Measurements from ENCODE around the gene HOMER1. TPM values are rescaled to one million over a fixed set of nuclear protein-coding genes. Genes with fewer than 3 reads are reported as not detected.
A peak's percentile ranks its signal among the peaks of the same experiment; 100 is the strongest.
"Not testable (repeated sequence)": the region's sequence is repeated elsewhere in the genome, so short reads cannot be mapped to it uniquely, and the experiment has no call there.

The HOMER1 gene
- total RNA-seq, 2 experiments from 2014 or later, result 1.2 to 1.9 TPM

DNA sequence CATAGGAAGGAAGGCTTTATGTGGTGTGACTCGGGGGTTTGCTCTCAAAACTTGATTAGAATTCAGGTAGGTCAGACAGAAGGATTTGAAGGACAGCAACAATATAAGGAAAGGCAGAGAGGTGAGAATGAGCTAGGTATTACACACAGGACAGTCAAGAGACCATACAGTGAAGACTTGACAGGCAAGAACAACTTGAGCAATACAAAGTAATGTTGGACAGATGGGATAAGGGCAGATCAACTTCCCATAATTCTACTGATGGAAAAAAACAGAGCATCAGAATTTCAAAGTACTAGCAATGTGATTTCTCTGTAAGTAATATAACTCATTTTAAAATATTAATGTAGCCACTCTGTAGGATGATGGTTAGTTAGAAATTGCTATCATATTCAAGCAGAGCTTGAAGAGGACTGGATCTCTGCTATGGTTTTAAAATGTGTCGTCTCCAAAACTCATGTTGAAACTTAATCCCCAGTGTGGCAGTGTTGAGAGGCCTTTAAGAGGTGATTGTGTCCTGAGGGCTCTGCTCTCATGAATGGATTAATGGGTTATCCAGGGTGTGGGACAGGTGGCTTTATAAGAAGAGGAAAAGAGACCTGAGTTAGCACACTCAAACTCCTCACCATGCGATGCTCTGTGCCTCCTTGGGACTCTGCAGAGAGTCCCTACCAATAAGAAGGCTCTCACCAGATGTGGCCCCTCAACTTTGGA is 22.4 kb upstream of the HOMER1 start:
- no peaks in the 10 kb centered on the region for H3K36me3 Mint-ChIP-seq (ENCODE audit: low read depth)
- H3K4me3 Mint-ChIP-seq, result no peak overlapping the region
- DNase-seq, result no peak
- no peaks in the 10 kb centered on the region for H3K4me1 Mint-ChIP-seq
- no peaks in the 10 kb centered on the region for H3K9me3 Mint-ChIP-seq
- ChIA-PET POLR2A (no interaction called here), CTCF (interaction anchor here (0.8 to 1.1 kb wide), 2 partner anchors 36 to 180 kb away, joined by 3 to 5 read pairs; no protein-coding TSS in a partner anchor)
- H3K27me3 Mint-ChIP-seq, result no peaks in the 10 kb centered on the region
- no peak overlapping the region for H3K27ac Mint-ChIP-seq

DNA sequence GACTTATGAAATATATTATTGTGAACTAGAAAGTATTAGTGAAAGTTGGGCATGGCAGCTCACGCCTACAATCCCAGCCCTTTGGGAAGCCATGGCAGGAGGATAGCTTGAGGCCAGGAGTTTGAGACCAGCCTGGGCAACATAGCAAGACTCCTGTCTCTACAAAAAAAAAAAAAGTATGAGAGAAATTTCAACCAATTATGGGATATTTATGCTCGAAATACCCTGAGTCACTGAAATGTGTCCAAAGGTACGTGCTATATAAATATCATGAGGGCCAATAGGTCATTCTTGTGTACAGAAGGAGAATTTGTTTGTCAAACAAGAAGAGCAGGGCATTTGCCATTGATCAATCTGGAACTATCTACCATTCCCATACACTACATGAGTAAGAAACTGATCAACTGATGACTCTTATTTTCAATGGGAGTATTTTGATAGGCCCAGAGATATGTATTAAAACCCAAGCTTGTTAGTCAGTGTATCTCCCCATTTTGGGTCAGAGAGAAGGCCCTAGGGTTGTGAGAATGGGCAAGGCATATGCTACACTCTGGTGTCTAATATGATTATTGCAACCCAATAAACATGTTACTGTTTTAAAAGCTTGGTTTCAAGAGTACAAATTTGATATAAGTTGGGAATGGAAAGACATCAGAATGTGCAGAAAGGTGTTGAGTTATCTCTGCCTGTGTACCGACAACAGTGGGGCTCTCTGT is 21.7 kb upstream of the HOMER1 start:
- ChIA-PET POLR2A (interaction anchor here (1.3 kb wide), 1 partner anchor 21 kb away, joined by 4 read pairs; the partner anchor contains the start of gene HOMER1), CTCF (interaction anchor here (0.8 to 1.1 kb wide), 2 partner anchors 35 to 181 kb away, joined by 3 to 5 read pairs; no protein-coding TSS in a partner anchor)
- DNase-seq, result no peak
- Mint-ChIP-seq H3K4me3 (no peak overlapping the region), H3K36me3 (ENCODE audit: low read depth) (no peaks in the 10 kb centered on the region), H3K27ac (no peak overlapping the region), H3K4me1 (no peaks in the 10 kb centered on the region), H3K27me3 (no peaks in the 10 kb centered on the region), H3K9me3 (no peaks in the 10 kb centered on the region)

DNA sequence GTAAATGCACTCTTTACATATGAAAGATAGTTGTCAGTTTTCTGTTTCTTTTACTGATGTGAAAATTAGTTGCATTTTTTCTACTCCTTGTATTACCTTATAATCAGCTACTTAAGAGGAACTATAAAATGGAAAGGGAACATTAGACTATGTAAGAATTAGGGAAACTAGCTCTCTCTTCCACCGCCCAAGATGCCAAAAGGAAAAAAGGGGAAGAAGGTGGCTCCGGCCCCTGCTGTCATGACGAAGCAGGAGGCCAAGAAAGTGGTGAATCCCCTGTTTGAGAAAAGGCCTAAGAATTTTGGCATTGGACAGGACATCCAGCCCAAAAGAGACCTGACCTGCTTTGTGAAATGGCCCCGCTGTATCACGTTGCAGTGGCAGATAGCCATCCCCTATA is 15.2 kb upstream of the HOMER1 start:
- ChIA-PET CTCF (interaction anchor here (1.4 kb wide), 1 partner anchor 11 kb away, joined by 3 read pairs; no protein-coding TSS in a partner anchor), POLR2A (no interaction called here)
- Mint-ChIP-seq H3K27ac (no peak overlapping the region), H3K9me3 (peaks cover 16% of the 10 kb centered on the region), H3K27me3 (peaks cover 6% of the 10 kb centered on the region), H3K4me1 (no peaks in the 10 kb centered on the region), H3K36me3 (ENCODE audit: low read depth) (no peaks in the 10 kb centered on the region), H3K4me3 (no peak overlapping the region)
- no peak for DNase-seq

DNA sequence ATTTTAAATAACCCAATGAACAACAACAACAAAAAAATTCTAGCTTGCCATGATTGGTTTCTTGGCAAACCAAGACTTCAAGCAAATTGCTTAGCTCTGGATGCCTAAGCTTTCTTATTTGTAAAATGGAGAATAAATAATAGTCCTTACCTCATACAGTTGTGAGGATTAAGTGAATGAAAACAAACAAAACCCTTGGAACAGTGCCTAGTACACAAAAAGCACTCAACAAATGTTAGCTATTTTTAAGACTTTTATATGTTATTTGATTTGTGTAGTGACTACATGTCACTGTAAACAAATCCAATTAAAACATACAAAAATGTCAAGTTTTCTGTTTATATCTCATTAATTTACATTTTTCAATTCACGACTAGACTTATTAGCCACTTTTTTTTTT is 13.5 kb upstream of the HOMER1 start:
- DNase-seq, result no peak
- Mint-ChIP-seq H3K27me3 (peaks cover 8% of the 10 kb centered on the region), H3K4me1 (no peaks in the 10 kb centered on the region), H3K9me3 (peaks cover 16% of the 10 kb centered on the region), H3K27ac (no peak overlapping the region), H3K36me3 (ENCODE audit: low read depth) (no peaks in the 10 kb centered on the region), H3K4me3 (no peak overlapping the region)
- ChIA-PET CTCF (interaction anchor here (0.7 kb wide), 3 partner anchors 45 to 556 kb away, joined by 3 to 6 read pairs (median 3); no protein-coding TSS in a partner anchor), POLR2A (no interaction called here)

DNA sequence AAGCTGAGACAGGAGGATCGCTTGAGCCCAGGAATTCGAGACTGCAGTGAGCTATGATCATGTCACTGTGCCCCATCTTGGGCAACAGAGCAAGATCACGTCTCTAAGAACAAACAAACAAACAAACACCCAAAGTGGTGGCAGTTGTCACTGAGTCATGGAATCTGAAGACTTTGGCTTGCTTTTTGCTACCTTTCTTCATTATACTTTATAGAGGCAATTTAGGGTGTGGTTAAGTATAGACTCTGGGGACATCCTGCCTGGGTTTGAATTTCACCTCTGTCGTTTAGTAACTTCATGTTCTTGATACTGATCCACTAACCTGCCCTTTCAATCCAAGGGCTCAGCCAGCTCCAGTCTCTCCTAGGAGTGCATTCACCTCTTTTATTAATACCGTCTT is 13.0 kb upstream of the HOMER1 start:
- no peaks in the 10 kb centered on the region for H3K4me1 Mint-ChIP-seq
- ChIA-PET POLR2A (no interaction called here), CTCF (interaction anchor here (0.7 kb wide), 3 partner anchors 45 to 557 kb away, joined by 3 to 6 read pairs (median 3); no protein-coding TSS in a partner anchor)
- DNase-seq, result no peak
- H3K27me3 Mint-ChIP-seq, result peaks cover 8% of the 10 kb centered on the region
- H3K27ac Mint-ChIP-seq, result no peak overlapping the region
- H3K36me3 Mint-ChIP-seq (ENCODE audit: low read depth), result no peaks in the 10 kb centered on the region
- peaks cover 16% of the 10 kb centered on the region for H3K9me3 Mint-ChIP-seq
- no peak overlapping the region for H3K4me3 Mint-ChIP-seq

DNA sequence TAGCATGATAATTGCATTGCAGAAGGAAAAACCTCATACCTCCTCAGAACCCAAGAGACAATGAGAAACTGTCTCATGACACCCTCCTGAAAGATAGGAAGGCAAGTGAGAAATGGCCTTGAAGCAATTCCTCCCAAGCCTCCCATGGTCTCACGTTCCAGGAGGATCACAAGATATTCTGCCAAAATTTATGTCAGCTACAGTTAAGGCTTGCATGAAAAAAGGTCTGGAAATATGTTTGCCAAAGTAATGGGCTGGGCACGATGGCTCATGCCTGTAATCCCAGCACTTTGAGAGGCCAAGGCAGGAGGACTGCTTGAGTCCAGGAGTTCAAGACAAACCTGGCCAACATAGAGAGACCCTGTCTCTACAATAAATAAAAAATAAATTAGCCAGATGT is 12.6 kb upstream of the HOMER1 start:
- Mint-ChIP-seq H3K36me3 (ENCODE audit: low read depth) (no peaks in the 10 kb centered on the region), H3K4me3 (no peak overlapping the region)
- POLR2A ChIA-PET, result no interaction called here

DNA sequence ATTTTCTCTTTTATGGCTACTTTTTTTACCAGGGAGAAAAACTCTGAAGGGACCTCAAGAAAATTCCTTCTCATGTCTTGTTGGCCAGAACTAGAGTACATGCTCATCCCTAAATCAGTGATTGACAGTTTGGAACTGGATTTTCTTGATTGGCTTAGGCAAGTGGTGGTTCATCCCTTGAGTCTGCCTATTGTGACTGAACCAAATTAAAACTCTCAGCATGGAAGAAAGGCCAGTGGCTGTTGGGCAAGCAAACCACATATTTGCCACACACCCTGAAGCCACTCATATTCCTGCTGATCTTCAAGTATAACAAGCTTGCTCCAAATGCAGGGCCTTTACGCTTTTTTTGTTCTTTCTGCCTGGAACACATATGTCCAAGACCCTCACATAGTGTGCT is 7.2 kb upstream of the HOMER1 start:
- Mint-ChIP-seq H3K4me1 (no peaks in the 10 kb centered on the region), H3K27ac (no peak overlapping the region), H3K36me3 (ENCODE audit: low read depth) (no peaks in the 10 kb centered on the region), H3K4me3 (no peak overlapping the region), H3K9me3 (peaks cover 12% of the 10 kb centered on the region), H3K27me3 (peaks cover 9% of the 10 kb centered on the region)
- no peak for DNase-seq
- CTCF ChIA-PET, result no interaction called here
- POLR2A ChIA-PET, result no interaction called here

More for the DNA sequence above, 12.6 kb upstream of the HOMER1 start:
- H3K9me3 Mint-ChIP-seq, result peaks cover 16% of the 10 kb centered on the region
- CTCF ChIA-PET, result no interaction called here
- peaks cover 8% of the 10 kb centered on the region for H3K27me3 Mint-ChIP-seq
- no peak for DNase-seq
- H3K4me1 Mint-ChIP-seq, result no peaks in the 10 kb centered on the region
- no peak overlapping the region for H3K27ac Mint-ChIP-seq

DNA sequence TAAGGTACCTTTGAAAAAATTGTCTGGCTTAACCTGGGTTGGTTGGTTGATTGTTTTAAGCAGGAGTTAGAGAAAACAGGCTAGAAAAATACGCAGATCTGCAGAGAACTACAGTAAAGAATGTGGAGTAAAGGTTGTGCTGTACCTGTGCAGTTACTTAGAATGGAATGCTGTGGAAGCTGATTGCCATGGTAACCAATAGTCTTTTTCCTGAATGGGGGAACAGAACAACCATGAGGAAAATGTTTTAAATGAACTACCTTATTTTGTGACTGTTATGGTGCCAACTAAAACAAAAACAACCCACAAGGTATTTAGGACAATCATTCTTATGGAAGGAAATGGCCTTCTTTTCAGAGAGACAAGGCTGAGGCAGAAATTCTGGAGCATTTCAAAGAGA is 4.8 kb upstream of the HOMER1 start:
- ChIA-PET POLR2A (no interaction called here), CTCF (no interaction called here)
- peaks cover 6% of the 10 kb centered on the region for H3K27me3 Mint-ChIP-seq
- peaks cover 9% of the 10 kb centered on the region for H3K4me1 Mint-ChIP-seq
- no peak overlapping the region for H3K4me3 Mint-ChIP-seq
- H3K9me3 Mint-ChIP-seq, result no peaks in the 10 kb centered on the region
- no peak for DNase-seq
- no peaks in the 10 kb centered on the region for H3K36me3 Mint-ChIP-seq (ENCODE audit: low read depth)
- no peak overlapping the region for H3K27ac Mint-ChIP-seq

DNA sequence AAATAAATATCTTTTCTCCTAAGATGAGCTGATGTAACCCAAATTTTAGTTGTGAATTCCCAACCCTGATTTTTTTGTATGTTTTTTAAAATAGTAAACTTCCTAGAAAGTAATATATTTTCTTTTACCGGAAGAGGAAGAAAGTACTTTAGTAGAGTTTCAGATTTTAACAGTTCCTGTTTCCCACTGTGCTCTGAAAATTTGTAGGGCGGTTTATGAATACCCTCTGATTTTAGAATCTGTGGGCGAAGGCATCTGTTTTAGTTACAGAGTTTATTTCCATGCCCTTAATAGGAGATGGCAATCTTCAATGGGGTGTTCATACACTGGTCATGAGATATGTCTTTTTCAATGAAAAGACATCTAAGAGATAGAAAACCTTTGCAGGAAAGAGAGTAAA is 3.7 kb upstream of the HOMER1 start:
- no peaks in the 10 kb centered on the region for H3K9me3 Mint-ChIP-seq
- CTCF ChIA-PET, result no interaction called here

DNA sequence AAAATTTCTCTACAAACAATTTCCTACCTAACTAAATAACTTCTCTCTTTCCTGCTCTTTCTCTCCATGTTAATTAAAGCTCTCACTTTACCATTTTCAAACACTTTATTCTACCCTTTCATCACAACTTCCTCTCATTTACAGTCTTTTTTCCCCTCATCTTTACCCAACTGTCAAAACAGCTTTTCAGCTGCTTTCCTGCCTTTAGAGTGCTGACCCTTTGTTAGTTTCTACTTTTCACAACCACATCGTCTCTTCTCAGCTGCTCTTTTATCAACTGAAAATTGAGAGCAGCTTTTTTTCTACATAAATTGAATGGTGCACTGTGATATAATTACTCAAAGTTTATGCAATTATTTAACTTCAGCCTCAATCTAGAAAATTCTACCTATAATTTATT is 3.1 kb upstream of the HOMER1 start:
- Mint-ChIP-seq H3K27me3 (peaks cover 18% of the 10 kb centered on the region), H3K4me3 (no peak overlapping the region), H3K27ac (no peak overlapping the region), H3K4me1 (peaks cover 18% of the 10 kb centered on the region), H3K36me3 (ENCODE audit: low read depth) (no peaks in the 10 kb centered on the region), H3K9me3 (no peaks in the 10 kb centered on the region)
- DNase-seq, result no peak
- POLR2A ChIA-PET, result no interaction called here
- CTCF ChIA-PET, result interaction anchor here (0.6 to 0.7 kb wide), 2 partner anchors 131 to 181 kb away, joined by 3 to 4 read pairs; no protein-coding TSS in a partner anchor

More for the DNA sequence above, 3.7 kb upstream of the HOMER1 start:
- Mint-ChIP-seq H3K27me3 (peaks cover 12% of the 10 kb centered on the region), H3K27ac (no peak overlapping the region), H3K4me1 (peaks cover 15% of the 10 kb centered on the region), H3K36me3 (ENCODE audit: low read depth) (no peaks in the 10 kb centered on the region), H3K4me3 (no peak overlapping the region)
- POLR2A ChIA-PET, result no interaction called here
- no peak for DNase-seq

DNA sequence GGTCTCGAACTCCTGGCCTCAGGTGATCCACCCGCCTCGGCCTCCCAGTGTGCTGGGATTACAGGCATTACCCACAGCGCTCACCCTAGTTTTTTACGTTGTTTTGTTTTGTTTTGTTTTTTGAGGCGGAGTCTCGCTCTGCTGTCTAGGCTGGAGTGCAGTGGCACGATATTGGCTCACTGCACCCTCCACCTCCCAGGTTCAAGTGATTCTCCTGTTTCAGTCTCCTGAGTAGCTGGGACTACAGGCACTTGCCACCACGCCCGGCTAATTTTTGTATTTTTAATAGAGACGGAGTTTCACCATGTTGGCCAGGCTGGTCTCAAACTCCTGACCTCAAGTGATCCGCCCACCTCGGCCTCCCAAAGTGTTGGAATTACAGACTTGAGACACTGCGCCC is 2.4 kb upstream of the HOMER1 start:
- H3K4me1 Mint-ChIP-seq, result peaks cover 23% of the 10 kb centered on the region
- DNase-seq; H3K36me3 Mint-ChIP-seq (ENCODE audit: low read depth); H3K4me3 Mint-ChIP-seq; H3K9me3 Mint-ChIP-seq; H3K27ac Mint-ChIP-seq; POLR2A ChIA-PET: not testable (repeated sequence)
- H3K27me3 Mint-ChIP-seq, result peaks cover 25% of the 10 kb centered on the region
- CTCF ChIA-PET, result interaction anchor here (0.6 to 0.7 kb wide), 3 partner anchors 9 to 181 kb away, joined by 3 to 4 read pairs (median 3); no protein-coding TSS in a partner anchor

DNA sequence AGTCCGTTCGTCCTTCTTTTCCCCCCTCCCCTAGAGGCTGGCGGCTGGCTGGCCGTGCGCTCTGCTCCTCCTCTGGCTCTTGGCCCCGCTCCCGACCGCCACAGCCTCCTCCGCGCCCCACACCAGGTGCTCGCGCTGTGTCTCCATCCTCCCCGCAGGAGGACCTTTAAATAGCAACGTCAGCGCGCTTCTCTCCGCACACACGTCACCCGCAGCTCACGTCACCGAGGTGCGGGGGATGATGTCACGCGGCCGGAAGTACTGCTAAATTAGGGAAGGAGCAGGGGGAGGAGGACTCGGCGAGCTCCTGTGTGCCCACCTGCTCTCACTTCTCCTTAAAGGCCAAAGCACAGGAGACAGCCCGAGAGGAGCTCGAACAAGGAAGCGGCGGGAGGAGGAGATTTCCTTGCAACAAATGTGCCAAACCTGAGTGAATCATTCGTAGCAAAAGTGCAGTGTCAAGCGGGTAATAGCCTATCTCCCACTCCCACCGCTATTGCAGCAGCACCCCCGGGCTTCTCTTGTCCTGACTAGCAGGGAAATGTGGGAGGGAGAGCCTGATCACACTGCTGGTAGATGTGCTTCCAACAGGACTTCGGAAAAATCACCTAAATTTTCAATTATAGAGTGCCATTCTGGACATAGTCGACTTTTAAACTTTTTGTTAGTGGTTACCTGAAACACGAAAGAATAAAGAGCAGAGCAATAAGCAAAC is 614 bp upstream of the HOMER1 start:
- peak; percentile 91 for DNase-seq
- no peaks in the 10 kb centered on the region for H3K36me3 Mint-ChIP-seq (ENCODE audit: low read depth)
- H3K4me1 Mint-ChIP-seq, result peaks cover 23% of the 10 kb centered on the region
- peaks cover 33% of the 10 kb centered on the region for H3K27me3 Mint-ChIP-seq
- H3K9me3 Mint-ChIP-seq, result no peaks in the 10 kb centered on the region
- ChIA-PET POLR2A (interaction anchor here (0.7 to 1.8 kb wide), 5 partner anchors 13 to 1140 kb away, joined by 3 to 10 read pairs (median 4); partner anchors contain the start of genes DHFR, JMY, MSH3 and TENT2), CTCF (interaction anchor here (0.7 to 1.6 kb wide), 4 partner anchors 15 to 569 kb away, joined by 3 to 4 read pairs (median 4); no protein-coding TSS in a partner anchor)
- peak overlapping the region; percentile 98 for H3K4me3 Mint-ChIP-seq
- peak overlapping the region; percentile 86 for H3K27ac Mint-ChIP-seq

DNA sequence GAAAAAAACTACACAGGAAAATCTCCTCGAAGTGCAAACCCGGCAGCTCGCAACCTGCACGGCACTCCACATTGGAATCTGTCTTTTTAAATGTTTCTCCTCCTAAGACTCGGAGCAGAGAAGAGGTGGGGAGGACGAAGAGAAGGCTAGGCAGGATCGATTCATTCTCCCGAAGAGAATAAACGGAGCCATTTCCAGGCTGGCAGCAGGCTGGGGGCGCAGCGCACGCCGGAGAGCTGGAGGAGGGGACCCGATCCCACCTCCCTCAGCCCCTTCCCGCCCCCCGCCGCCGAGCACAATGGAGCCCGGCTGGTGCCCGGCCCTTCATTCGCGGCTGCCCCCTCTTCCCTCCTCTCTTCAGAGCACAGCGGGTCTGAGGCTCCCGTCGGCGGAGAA is 628 bp downstream of the HOMER1 start:
- Mint-ChIP-seq H3K4me3 (peak overlapping the region; percentile 61), H3K4me1 (peaks cover 23% of the 10 kb centered on the region), H3K27ac (no peak overlapping the region), H3K27me3 (peaks cover 41% of the 10 kb centered on the region), H3K9me3 (no peaks in the 10 kb centered on the region), H3K36me3 (ENCODE audit: low read depth) (no peaks in the 10 kb centered on the region)
- ChIA-PET CTCF (interaction anchor here (1.2 to 1.6 kb wide), 3 partner anchors 14 to 571 kb away, joined by 3 to 4 read pairs (median 3); no protein-coding TSS in a partner anchor), POLR2A (interaction anchor here (1.7 to 1.8 kb wide), 2 partner anchors 99 to 277 kb away, joined by 6 to 10 read pairs; partner anchors contain the start of genes JMY and TENT2)
- no peak for DNase-seq

Data from activated CD4-positive, alpha-beta memory T cell treated with anti-CD3 and anti-CD28 coated beads, Interleukin-2, amount 10 ng/mL, durations not matched to agents 7 days and 5 days (primary cell).